DOHH2 (cell line): ENCODE measurements around the gene ACTR6.
"Not testable (repeated sequence)": the region's sequence is repeated elsewhere in the genome, so short reads cannot be mapped to it uniquely, and the experiment has no call there.

Experiments
- H3F3A ChIP-seq: fragments of 200-600 bp; sonication (generic), shearing (Covaris generic); 2 replicates; pipeline ENCODE4 v1.6.0; 2016; ENCODE audit warnings: antibody characterized with exemption, mild to moderate bottlenecking; ENCODE audit not compliant: control insufficient read depth, insufficient read depth
- H3K27ac ChIP-seq: fragments of 200-600 bp; sonication (generic); 2 replicates; pipeline ENCODE4 v1.5.1; 2014; ENCODE audit warnings: low read depth, mild to moderate bottlenecking, low read length, moderate library complexity
- H3K27me3 ChIP-seq: fragments of 200-600 bp; sonication (generic); 2 replicates; pipeline ENCODE4 v1.6.1; 2014; ENCODE audit warnings: mild to moderate bottlenecking, low read length, mixed read lengths; ENCODE audit not compliant: control insufficient read depth
- H3K36me3 ChIP-seq: fragments of 200-600 bp; sonication (generic); 2 replicates; pipeline ENCODE4 v1.6.1; 2014; ENCODE audit warnings: mild to moderate bottlenecking, low read length, moderate library complexity, mixed read lengths; ENCODE audit not compliant: control insufficient read depth
- H3K4me1 ChIP-seq: fragments of 200-600 bp; sonication (generic); 2 replicates; pipeline ENCODE4 v1.6.1; 2014; ENCODE audit warnings: mild to moderate bottlenecking, low read length, mixed read lengths; ENCODE audit not compliant: control insufficient read depth
- H3K4me2 ChIP-seq: fragments of 200-600 bp; sonication (generic); 2 replicates; pipeline ENCODE4 v1.6.0; 2014; ENCODE audit warnings: mild to moderate bottlenecking, low read length, moderate library complexity
- H3K4me3 ChIP-seq: fragments of 200-600 bp; sonication (generic); 2 replicates; pipeline ENCODE4 v1.5.1; 2014; ENCODE audit warnings: mild to moderate bottlenecking, low read length, mixed read lengths
- H3K79me2 ChIP-seq: fragments of 200-600 bp; sonication (generic); 2 replicates; pipeline ENCODE4 v1.6.1; 2014; ENCODE audit warnings: mild to moderate bottlenecking, low read length, mixed read lengths; ENCODE audit not compliant: control insufficient read depth
- H3K9me2 ChIP-seq: fragments of 200-600 bp; sonication (generic); replicated peaks from 2 replicates; pipeline ENCODE4 v1.6.1; 2014; ENCODE audit warnings: mild to moderate bottlenecking, low read length, mixed read lengths; ENCODE audit not compliant: control insufficient read depth
- H3K9me3 ChIP-seq: fragments of 200-600 bp; sonication (generic); 2 replicates; pipeline ENCODE4 v1.6.1; 2014; ENCODE audit warnings: antibody characterized with exemption, low read length, mixed read lengths; ENCODE audit not compliant: control insufficient read depth, insufficient read depth
- H4K20me1 ChIP-seq: fragments of 200-600 bp; sonication (generic); 2 replicates; pipeline ENCODE4 v1.6.0; 2014; ENCODE audit warnings: low read depth, mild to moderate bottlenecking, antibody characterized with exemption, low read length, moderate library complexity; ENCODE audit not compliant: control insufficient read depth, insufficient read depth
- CTCF ChIP-seq: fragments of 200-600 bp; sonication (generic); IDR thresholded peaks from one replicate; pipeline ENCODE4 v1.5.1; 2014; ENCODE audit warnings: antibody characterized with exemption, mild to moderate bottlenecking, low read depth, low read length; ENCODE audit not compliant: poor library complexity, severe bottlenecking
- EZH2phosphoT487 ChIP-seq: fragments of 200-600 bp; sonication (generic); IDR thresholded peaks from 2 replicates; pipeline ENCODE4 v1.6.1; 2017; ENCODE audit warnings: borderline replicate concordance, mild to moderate bottlenecking, antibody characterized with exemption, low read length, moderate library complexity, mixed read lengths

Gene ACTR6

GRCh38 chr12:100171248-100171647 lies 29.4 kb upstream of the ACTR6 start:
- TF ChIP-seq EZH2phosphoT487 (no peak), CTCF (no peak)
- Histone ChIP-seq H3K36me3 (peaks cover 10% of the 10 kb centered on the region), H3K4me3 (no peak overlapping the region)

GRCh38 chr12:100173111-100173510 lies 27.5 kb upstream of the ACTR6 start:
- no peak for TF ChIP-seq EZH2phosphoT487
- no peak for TF ChIP-seq CTCF
- H3K4me3 ChIP-seq, result no peak overlapping the region
- H3K9me2 ChIP-seq, result no peaks in the 10 kb centered on the region
- no peaks in the 10 kb centered on the region for H4K20me1 ChIP-seq
- H3F3A ChIP-seq, result no peaks in the 10 kb centered on the region
- H3K27me3 ChIP-seq, result no peaks in the 10 kb centered on the region
- no peak overlapping the region for H3K27ac ChIP-seq
- no peaks in the 10 kb centered on the region for H3K4me1 ChIP-seq
- H3K79me2 ChIP-seq, result no peaks in the 10 kb centered on the region
- peaks cover 20% of the 10 kb centered on the region for H3K36me3 ChIP-seq
- no peaks in the 10 kb centered on the region for H3K9me3 ChIP-seq
- no peak overlapping the region for H3K4me2 ChIP-seq

More at GRCh38 chr12:100171248-100171647, 29.4 kb upstream of the ACTR6 start:
- no peak overlapping the region for H3K4me2 ChIP-seq
- H3K9me3 ChIP-seq, result no peaks in the 10 kb centered on the region
- no peaks in the 10 kb centered on the region for H3K4me1 ChIP-seq
- H3F3A ChIP-seq, result no peaks in the 10 kb centered on the region
- H3K27me3 ChIP-seq, result no peaks in the 10 kb centered on the region
- H3K9me2 ChIP-seq, result no peaks in the 10 kb centered on the region
- no peak overlapping the region for H3K27ac ChIP-seq
- H4K20me1 ChIP-seq, result no peaks in the 10 kb centered on the region
- no peaks in the 10 kb centered on the region for H3K79me2 ChIP-seq

GRCh38 chr12:100174495-100174894 lies 26.1 kb upstream of the ACTR6 start:
- Histone ChIP-seq H3F3A (no peaks in the 10 kb centered on the region), H3K4me2 (no peak overlapping the region), H3K27ac (no peak overlapping the region), H3K4me1 (no peaks in the 10 kb centered on the region), H3K9me2 (no peaks in the 10 kb centered on the region), H3K27me3 (no peaks in the 10 kb centered on the region), H4K20me1 (no peaks in the 10 kb centered on the region), H3K9me3 (no peaks in the 10 kb centered on the region), H3K36me3 (peaks cover 20% of the 10 kb centered on the region), H3K4me3 (no peak overlapping the region), H3K79me2 (no peaks in the 10 kb centered on the region)
- TF ChIP-seq CTCF (no peak), EZH2phosphoT487 (no peak)

GRCh38 chr12:100176493-100176892 lies 24.1 kb upstream of the ACTR6 start:
- not testable (repeated sequence) for H3K27me3 ChIP-seq, H3K9me2 ChIP-seq, H3K4me1 ChIP-seq, H3K27ac ChIP-seq, H3F3A ChIP-seq, H3K4me2 ChIP-seq, H3K4me3 ChIP-seq, H4K20me1 ChIP-seq, H3K9me3 ChIP-seq, H3K79me2 ChIP-seq
- peaks cover 28% of the 10 kb centered on the region for H3K36me3 ChIP-seq
